K562 (cell line): ENCODE results near the gene PLEKHA7. TPM values are rescaled to one million over a fixed set of nuclear protein-coding genes. Genes with fewer than 3 reads are reported as not detected.

ENCODE experiments used
- ATAC-seq: fragments of 200-7000 bp; cut with Tn5 transposase; 3 replicates; pipeline ENCODE4 v1.9.1; 2020; ENCODE audit warnings: moderate library complexity
- BruUV-seq: library from RNA; stranded (reverse); fragments of 400-500 nt; replicated peaks from 2 replicates; lab custom pipeline; 2021; lab: Mats Ljungman, UMichigan
- CTCF ChIA-PET: fragments of 300-600 bp; formaldehyde crosslinking; extraction: SDS; loops from one replicate; lab custom pipeline; 2021; ENCODE audit warnings: low intra/inter-chr PET ratio; lab: Yijun Ruan, JAX
- POLR2A ChIA-PET: fragments of 300-600, 350-650 bp; sonication (Branson Sonifier 250); formaldehyde crosslinking; extraction: SDS; loops from one replicate; lab custom pipeline; 2021; ENCODE audit warnings: antibody characterized with exemption, inconsistent platforms; lab: Yijun Ruan, JAX
- DNase-seq, 4 experiments: peaks; one replicate each; pipeline versions ENCODE4 v3.0.0 to v3.0.0-alpha.2; 2011 to 2018; ENCODE audit warnings: low spot score in 3 of 4, mixed read lengths in 3 of 4; ENCODE audit errors: extremely low read depth in 1 of 4
- FAIRE-seq: peaks from 2 replicates; lab custom pipeline; 2011; peaks lifted over from hg19 to GRCh38; lab: Jason Lieb, UNC
- H2AFZ ChIP-seq: 2 replicates; pipeline ENCODE4 v1.6.0; 2011; ENCODE audit warnings: low read depth, low read length, control low read depth, inconsistent platforms
- H3K27ac ChIP-seq: fragments of 200-600 bp; 3 replicates; pipeline ENCODE4 v1.8.0; 2011; ENCODE audit warnings: low read depth, mild to moderate bottlenecking, control low read depth, inconsistent platforms, low read length, moderate library complexity, mixed read lengths; ENCODE audit errors: extremely low read depth
- H3K27me3 ChIP-seq, 2 experiments: fragments of 300-600 bp in 1 of 2; 2 replicates in 1 of 2; 3 replicates in 1 of 2; pipeline versions ENCODE4 v1.6.0 to v1.8.0; 2011; ENCODE audit warnings: inconsistent platforms in 2 of 2, low read length in 2 of 2, mild to moderate bottlenecking in 1 of 2, mixed read lengths in 1 of 2, moderate library complexity in 1 of 2; ENCODE audit not compliant: control insufficient read depth in 2 of 2, insufficient read depth in 2 of 2
- H3K36me3 ChIP-seq: fragments of 300-600 bp; 3 replicates; pipeline ENCODE4 v1.8.0; 2011; ENCODE audit warnings: mild to moderate bottlenecking, low read length, inconsistent platforms; ENCODE audit not compliant: control insufficient read depth, insufficient read depth
- H3K4me1 ChIP-seq, 2 experiments: fragments of 200-600 bp in 1 of 2; replicated peaks in 1 of 2; 2 replicates in 1 of 2; 3 replicates in 1 of 2; pipeline versions ENCODE4 v1.5.1 to v1.8.0; 2011; ENCODE audit warnings: inconsistent platforms in 2 of 2, low read length in 2 of 2, mild to moderate bottlenecking in 1 of 2, mixed read lengths in 1 of 2, moderate library complexity in 1 of 2; ENCODE audit not compliant: control insufficient read depth in 2 of 2, insufficient read depth in 2 of 2
- H3K4me2 ChIP-seq: 2 replicates; pipeline ENCODE4 v1.6.1; 2011; ENCODE audit warnings: low read length, control low read depth, inconsistent platforms, mixed read lengths; ENCODE audit not compliant: insufficient read depth
- H3K4me3 ChIP-seq: fragments of 200-600 bp; sonication (generic), shearing (Covaris generic); 2 replicates; pipeline ENCODE4 v1.5.1; 2016; ENCODE audit warnings: control low read depth, inconsistent platforms
- H3K79me2 ChIP-seq: fragments of 200-600 bp; 3 replicates; pipeline ENCODE4 v1.8.0; 2011; ENCODE audit warnings: low read length, inconsistent platforms; ENCODE audit not compliant: control insufficient read depth, insufficient read depth
- H3K9ac ChIP-seq, 2 experiments: 2 replicates each; pipeline versions ENCODE4 v1.6.0 to v1.6.1; 2011; ENCODE audit warnings: low read depth in 2 of 2, low read length in 2 of 2, control low read depth in 1 of 2, inconsistent platforms in 1 of 2, mild to moderate bottlenecking in 1 of 2, mixed read lengths in 1 of 2; ENCODE audit not compliant: insufficient read depth in 1 of 2
- H3K9me1 ChIP-seq: one replicate; pipeline ENCODE4 v1.6.0; 2011; ENCODE audit warnings: inconsistent platforms, mild to moderate bottlenecking, low read length, moderate library complexity; ENCODE audit not compliant: control insufficient read depth, insufficient read depth
- H3K9me3 ChIP-seq: replicated peaks from 2 replicates; pipeline ENCODE4 v1.5.1; 2011; ENCODE audit warnings: low read depth, low read length, inconsistent platforms; ENCODE audit not compliant: control insufficient read depth, insufficient read depth
- H4K20me1 ChIP-seq: replicated peaks from 2 replicates; pipeline ENCODE4 v1.6.1; 2011; ENCODE audit warnings: low read length, inconsistent platforms, mixed read lengths; ENCODE audit not compliant: control insufficient read depth, insufficient read depth
- CEBPB ChIP-seq: fragments of 450-650 bp; IDR thresholded peaks from 2 replicates; pipeline ENCODE4 v1.6.1; 2016; ENCODE audit warnings: missing genetic modification characterization, missing compliant biosample characterization
- CSDE1 ChIP-seq, 2 experiments: fragments of 450-650 bp; IDR thresholded peaks; 2 replicates each; pipeline ENCODE4 v1.6.1; 2016; ENCODE audit warnings: mild to moderate bottlenecking in 1 of 2
- EP400 ChIP-seq: fragments of 450-650 bp; IDR thresholded peaks from 2 replicates; pipeline ENCODE4 v1.6.1; 2017; ENCODE audit warnings: antibody characterized with exemption, mild to moderate bottlenecking, moderate library complexity
- FOXK2 ChIP-seq, 2 experiments: fragments of 450-650 bp; IDR thresholded peaks in 1 of 2; conservative IDR thresholded peaks in 1 of 2; 2 replicates each; pipeline ENCODE4 v1.6.1; 2016; ENCODE audit warnings: low read depth in 2 of 2, mild to moderate bottlenecking in 1 of 2
- PRPF4 ChIP-seq: fragments of 200-400 bp; formaldehyde crosslinking; IDR thresholded peaks from one replicate; pipeline ENCODE4 v1.6.1; 2017; ENCODE audit warnings: low read length, low read depth, mild to moderate bottlenecking; ENCODE audit not compliant: insufficient read depth, poor library complexity, severe bottlenecking
- RAD21 ChIP-seq, 2 experiments: fragments of 250-450 bp in 1 of 2; fragments of 450-650 bp in 1 of 2; sonication (Bioruptor Pico) in 1 of 2; formaldehyde crosslinking in 1 of 2; IDR thresholded peaks in 1 of 2; conservative IDR thresholded peaks in 1 of 2; 2 replicates each; pipeline versions ENCODE4 v1.4.0 to v1.8.0; 2020 to 2022; ENCODE audit warnings: mild to moderate bottlenecking in 2 of 2, moderate library complexity in 1 of 2
- SETDB1 ChIP-seq: IDR thresholded peaks from one replicate; pipeline ENCODE4 v1.6.1; 2012; ENCODE audit warnings: low read length, control low read depth, inconsistent platforms
- TARDBP ChIP-seq: fragments of 450-650 bp; IDR thresholded peaks from 2 replicates; pipeline ENCODE4 v1.6.1; 2016
- XRCC5 ChIP-seq: fragments of 200-400 bp; formaldehyde crosslinking; IDR thresholded peaks from 2 replicates; pipeline ENCODE4 v1.6.1; 2017; ENCODE audit warnings: low read depth, mild to moderate bottlenecking, low read length
- ZBED1 ChIP-seq: IDR thresholded peaks from 2 replicates; pipeline ENCODE4 v1.6.1; 2014
- ZFP30 ChIP-seq: fragments of 250-450 bp; sonication (Bioruptor Pico); IDR thresholded peaks from 2 replicates; pipeline ENCODE4 v1.8.0; 2022; ENCODE audit warnings: moderate library complexity, mild to moderate bottlenecking, inconsistent platforms, borderline replicate concordance
- ZNF121 ChIP-seq: sonication (generic); formaldehyde crosslinking; conservative IDR thresholded peaks from 2 replicates; pipeline ENCODE4 v1.8.0; 2022; ENCODE audit warnings: missing genetic modification reagents
- ZNF232 ChIP-seq: sonication (generic); formaldehyde crosslinking; IDR thresholded peaks from 2 replicates; pipeline ENCODE4 v1.8.0; 2022; ENCODE audit warnings: mild to moderate bottlenecking, missing genetic modification reagents
- WGBS: fragments of 100-300 bp; shearing (Covaris generic); methylation state at CpG from one replicate; pipeline ENCODE4 v1.1.6; 2016; ENCODE audit warnings: low coverage, mixed read lengths; ENCODE audit not compliant: insufficient coverage; ENCODE audit errors: missing lambda C conversion rate; 5-methylcytosine and 5-hydroxymethylcytosine counted together
- in situ Hi-C: fragments of 300-500 bp; cut with MboI; formaldehyde crosslinking; loops from 4 replicates; pipeline ENCODE4 v1.15.0; 2018; ENCODE audit warnings: inconsistent platforms, mixed read lengths
- intact Hi-C: fragments of 100-400 bp; cut with micrococcal nuclease; formaldehyde crosslinking; loops from 2 replicates; pipeline ENCODE4 v1.14.2; 2022
- polyA plus RNA-seq, 8 experiments: library from polyadenylated mRNA; depleted of rRNA in 4 of 8; stranded (reverse) in 5 of 8; unstranded in 3 of 8; fragments of >200 nt; fragmentation: Nextera tagmentation in 2 of 8; fragmentation: Illumina TruSeq in 1 of 8; extraction: Ambion mirVana in 2 of 8; extraction: Trizol in 1 of 8; gene quantifications; 2 replicates each; pipeline versions ENCODE4 v1.2.1 to v1.2.3, GENCODE V29; 2011 to 2014; ENCODE audit warnings: inconsistent platforms in 1 of 8, missing spikeins in 1 of 8
- total RNA-seq, 7 experiments: library from RNA; depleted of rRNA in 6 of 7; stranded (reverse); fragments of >200 nt in 6 of 7; fragmentation: Illumina TruSeq in 2 of 7; extraction: Trizol in 2 of 7; gene quantifications; 2 replicates each; pipeline versions ENCODE4 v1.2.1 to v1.2.3, GENCODE V29; 2011 to 2021; ENCODE audit warnings: low replicate concordance in 1 of 7

PLEKHA7 gene
- total and polyA plus RNA-seq, 9 of the 15 experiments (the other 6 are each of a cell fraction or from before 2014, with no cell fraction given): 0.06 to 0.77 (median 0.20) TPM; not detected in 1

- no peak for ATAC-seq
- H3K36me3 ChIP-seq: no peaks in the 10 kb centered on the region
These were observed 187.1 kb downstream of the PLEKHA7 start for GRCh38 chr11:16827139-16827538.

GRCh38 chr11:16825968-16826367 is 188.2 kb downstream of the PLEKHA7 start:
- no peaks in the 10 kb centered on the region for H3K9me1 ChIP-seq
- H3K4me1 ChIP-seq: no peaks in the 10 kb centered on the region
- WGBS: 9% methylated on average over 9 of the region's 9 CpGs
- no peak overlapping the region for H3K4me2 ChIP-seq
- ChIA-PET POLR2A (interaction anchor here (0.6 kb wide), 1 partner anchor 604 kb away, joined by 3 read pairs; no protein-coding TSS in a partner anchor), CTCF (interaction anchor here (0.6 kb wide), 1 partner anchor 12 kb away, joined by 5 read pairs; no protein-coding TSS in a partner anchor)
- no peaks in the 10 kb centered on the region for H4K20me1 ChIP-seq
- no peak overlapping the region for H3K27ac ChIP-seq
- intact Hi-C loops: loop anchor here (10.0 kb wide), 1 partner anchor 249 kb away; the partner anchor contains the start of gene RPS13
- H3K36me3 ChIP-seq: no peaks in the 10 kb centered on the region
- H3K79me2 ChIP-seq: no peaks in the 10 kb centered on the region
- 0 out of 4 replicates have a peak overlapping the region, but pooled peaks of 1 of the 2 experiments have one; percentile 1 for H3K9ac ChIP-seq
- no peaks in the 10 kb centered on the region for H3K9me3 ChIP-seq
- peaks cover 3 to 17% of the 10 kb centered on the region in 2 experiments; a peak in 3 of 5 replicates for H3K27me3 ChIP-seq
- no peak overlapping the region for H3K4me3 ChIP-seq
- peak overlapping the region; percentile 9; the same call in 1 of the 2 replicates for H2AFZ ChIP-seq
- in situ Hi-C loops: no loop called here
- ATAC-seq (no peak), DNase-seq (no peak), FAIRE-seq (no peak)
- TF ChIP-seq TARDBP (no peak), ZNF121 (no peak), FOXK2 (conservative IDR thresholded peaks at IDR 0.05 in 1 of 2, IDR thresholded peaks at IDR 0.05 in 1 of 2; ENCODE audit: low read depth in 2 of 2) (no peak)
- no TSS peak for BruUV-seq

More at GRCh38 chr11:16827139-16827538, 187.1 kb downstream of the PLEKHA7 start:
- ChIA-PET CTCF (no interaction called here), POLR2A (interaction anchor here (0.6 kb wide), 1 partner anchor 39 kb away, joined by 3 read pairs; no protein-coding TSS in a partner anchor)
- H3K27me3 ChIP-seq: peaks cover 3 to 25% of the 10 kb centered on the region in 2 experiments; a peak in 3 of 5 replicates
- H3K9me3 ChIP-seq: no peaks in the 10 kb centered on the region
- DNase-seq: no peak
- H3K9ac ChIP-seq: no peak overlapping the region
- no peaks in the 10 kb centered on the region for H3K79me2 ChIP-seq
- no peak overlapping the region for H3K27ac ChIP-seq
- no peak overlapping the region for H3K4me3 ChIP-seq
- intact Hi-C loops: loop anchor here (10.0 kb wide), 1 partner anchor 248 kb away; the partner anchor contains the start of gene RPS13
- no peaks in the 10 kb centered on the region for H4K20me1 ChIP-seq
- no peak for FAIRE-seq
- no peaks in the 10 kb centered on the region for H3K9me1 ChIP-seq
- no peak overlapping the region for H2AFZ ChIP-seq
- 7% methylated on average over 2 of the region's 2 CpGs for WGBS
- BruUV-seq: no TSS peak
- in situ Hi-C loops: no loop called here
- no peak for TF ChIP-seq ZFP30 (CRISPR knock-in tag)
- no peak for TF ChIP-seq RAD21 (CRISPR knock-in tag; conservative IDR thresholded peaks at IDR 0.05 in 1 of 2, IDR thresholded peaks at IDR 0.05 in 1 of 2)
- TF ChIP-seq CSDE1 (IDR thresholded peaks at IDR 0.05): no peak
- no peak for TF ChIP-seq CEBPB (tag)
- no peak for TF ChIP-seq PRPF4
- TF ChIP-seq XRCC5: no peak
- TF ChIP-seq EP400: no peak
- no peak for TF ChIP-seq SETDB1
- no peak for TF ChIP-seq ZBED1
- TF ChIP-seq ZNF232 (CRISPR knock-in tag): no peak
- H3K4me1 ChIP-seq: no peaks in the 10 kb centered on the region; a peak in 1 of 5 replicates
- no peak overlapping the region for H3K4me2 ChIP-seq
